ENCODE results near the gene NAALADL1. TPM values are rescaled to one million over a fixed set of nuclear protein-coding genes. Genes with fewer than 3 reads are reported as not detected.

Gene NAALADL1
- total RNA-seq, 6 experiments from 2014 or later, result 0.83 to 3.5 (median 1.4) TPM

- H3K27ac ChIP-seq, result no peak overlapping the region
- H3K4me3 ChIP-seq, result no peak overlapping the region
- no peaks in the 10 kb centered on the region for H3K9me3 ChIP-seq
- no peaks in the 10 kb centered on the region for H3K27me3 ChIP-seq
- 79% methylated on average over 6 of the region's 10 CpGs for WGBS (ENCODE audit: insufficient coverage, low coverage, low lambda C conversion rate, missing lambda C conversion rate)
- no peaks in the 10 kb centered on the region for H3K4me1 ChIP-seq
- TF ChIP-seq CTCF (IDR thresholded peaks at IDR 0.05) (no peak), POLR2A (IDR thresholded peaks at IDR 0.05) (no peak)
- no peaks in the 10 kb centered on the region for H3K36me3 ChIP-seq
- intact Hi-C loops (cut with DNase I), result no loop called here
- ATAC-seq, result no peak
- DNase-seq, result no peak
Observed at GRCh38 chr11:65067446-65067845, 9.1 kb upstream of the NAALADL1 start.

DNA sequence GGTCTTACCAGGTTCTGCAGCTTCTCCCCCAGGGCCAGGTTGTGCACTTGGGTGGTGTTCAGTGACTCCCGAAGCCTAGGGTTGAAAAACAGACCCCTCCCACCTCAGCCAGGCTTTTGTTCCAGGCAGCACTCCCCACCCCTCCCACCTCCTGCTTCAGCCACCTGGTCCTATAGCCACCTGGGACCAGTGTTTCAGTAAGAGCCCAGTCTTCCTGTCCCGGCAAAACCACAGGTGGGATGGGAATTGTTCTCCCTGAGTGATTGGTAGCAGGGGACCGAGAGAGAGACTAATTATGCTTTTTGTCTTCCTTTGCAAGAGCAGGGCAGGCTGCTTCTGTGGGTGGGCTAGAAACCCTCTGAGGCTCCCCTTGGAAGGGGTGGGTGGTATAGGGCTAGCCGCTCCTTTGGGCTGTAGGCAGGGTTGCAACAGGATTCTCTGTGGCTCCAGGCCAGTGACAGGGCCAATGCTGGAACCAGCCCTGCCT, 8.5 kb upstream of the NAALADL1 start:
- intact Hi-C loops (cut with DNase I), result no loop called here
- TF ChIP-seq CTCF (IDR thresholded peaks at IDR 0.05), result no peak
- TF ChIP-seq POLR2A (IDR thresholded peaks at IDR 0.05), result no peak
- Histone ChIP-seq H3K9me3 (no peaks in the 10 kb centered on the region), H3K36me3 (no peaks in the 10 kb centered on the region), H3K4me3 (no peak overlapping the region), H3K4me1 (no peaks in the 10 kb centered on the region), H3K27ac (no peak overlapping the region), H3K27me3 (no peaks in the 10 kb centered on the region)
- DNase-seq (no peak), ATAC-seq (no peak)
- no CpG with 5 or more reads among the region's 4 CpGs for WGBS (ENCODE audit: insufficient coverage, low coverage, low lambda C conversion rate, missing lambda C conversion rate)

- 86% methylated on average over 5 of the region's 11 CpGs for WGBS (ENCODE audit: insufficient coverage, low coverage, low lambda C conversion rate, missing lambda C conversion rate)
- TF ChIP-seq CTCF (IDR thresholded peaks at IDR 0.05) (no peak), POLR2A (IDR thresholded peaks at IDR 0.05) (no peak)
- ATAC-seq (no peak), DNase-seq (no peak)
- no peak overlapping the region for H3K27ac ChIP-seq
- H3K9me3 ChIP-seq, result no peaks in the 10 kb centered on the region
- no peaks in the 10 kb centered on the region for H3K27me3 ChIP-seq
- no peaks in the 10 kb centered on the region for H3K4me1 ChIP-seq
- H3K4me3 ChIP-seq, result no peak overlapping the region
- intact Hi-C loops (cut with DNase I), result no loop called here
- no peaks in the 10 kb centered on the region for H3K36me3 ChIP-seq
Observed at GRCh38 chr11:65066315-65066714, 8.0 kb upstream of the NAALADL1 start.

DNA sequence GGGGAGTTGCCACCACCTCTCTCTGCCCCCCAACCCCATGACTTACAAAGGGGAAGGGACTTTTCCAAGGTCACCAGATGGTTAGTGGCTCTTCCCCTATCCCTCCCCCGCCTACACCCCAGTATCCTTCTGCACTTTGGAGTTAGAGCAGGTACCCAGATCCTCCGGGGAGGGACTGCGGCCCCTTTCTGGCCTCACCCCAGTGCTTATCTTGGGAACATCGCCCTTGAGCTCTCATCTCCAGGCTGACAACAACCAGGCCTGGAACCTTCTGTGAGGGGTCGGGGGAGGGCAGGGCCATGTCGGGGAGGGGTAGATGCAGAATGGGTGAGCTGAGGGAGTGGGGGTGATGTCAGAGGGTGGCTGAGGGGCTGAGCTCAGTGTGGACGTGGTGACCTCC, 7.5 kb upstream of the NAALADL1 start:
- intact Hi-C loops (cut with DNase I), result no loop called here
- TF ChIP-seq POLR2A (IDR thresholded peaks at IDR 0.05), result no peak
- no peak for DNase-seq
- Histone ChIP-seq H3K36me3 (no peaks in the 10 kb centered on the region), H3K4me1 (no peaks in the 10 kb centered on the region), H3K27me3 (no peaks in the 10 kb centered on the region), H3K4me3 (no peak overlapping the region), H3K27ac (no peak overlapping the region), H3K9me3 (no peaks in the 10 kb centered on the region)
- WGBS (ENCODE audit: insufficient coverage, low coverage, low lambda C conversion rate, missing lambda C conversion rate), result 75% methylated on average over 5 of the region's 7 CpGs
- no peak for ATAC-seq

DNA sequence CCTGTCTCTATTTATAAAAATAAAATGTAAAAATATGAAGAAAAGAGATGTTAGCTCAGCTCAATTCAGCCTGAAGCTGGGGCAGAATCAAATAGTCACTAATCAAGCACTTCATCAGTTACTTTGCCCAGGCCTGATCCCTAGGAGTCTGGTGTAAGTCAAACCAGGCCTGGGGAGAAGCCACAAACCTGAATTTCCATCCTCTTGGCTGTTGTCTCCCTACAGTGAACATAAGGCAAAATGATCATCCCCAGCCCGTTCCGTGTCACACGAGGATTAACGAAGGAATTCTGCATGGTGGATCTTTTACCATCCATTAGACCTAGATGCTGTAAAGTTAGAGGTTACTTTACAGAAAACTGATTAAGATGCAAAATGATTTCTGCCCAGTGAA, 6.5 kb upstream of the NAALADL1 start:
- no peak for DNase-seq
- Histone ChIP-seq H3K4me3 (no peak overlapping the region), H3K27ac (no peak overlapping the region), H3K36me3 (no peaks in the 10 kb centered on the region), H3K27me3 (no peaks in the 10 kb centered on the region), H3K9me3 (no peaks in the 10 kb centered on the region), H3K4me1 (no peaks in the 10 kb centered on the region)
- no peak for ATAC-seq
- intact Hi-C loops (cut with DNase I), result no loop called here
- TF ChIP-seq CTCF (IDR thresholded peaks at IDR 0.05) (no peak), POLR2A (IDR thresholded peaks at IDR 0.05) (no peak)
- WGBS (ENCODE audit: insufficient coverage, low coverage, low lambda C conversion rate, missing lambda C conversion rate), result 100% methylated on average over 4 of the region's 4 CpGs
